HAP-1 (cell line): ENCODE results near the gene EIF2S1.
A peak's percentile ranks its signal among the peaks of the same experiment; 100 is the strongest.

Experiments
- DNase-seq, 2 experiments: peaks; one replicate each; pipeline ENCODE4 v3.0.0-alpha.2; 2016 to 2020; ENCODE audit warnings: low spot score in 2 of 2
- H3K27me3 ChIP-seq: fragments of 250-450 bp; sonication (Bioruptor Pico); 2 replicates; pipeline ENCODE4 v1.5.1; 2020; ENCODE audit warnings: low read depth, mild to moderate bottlenecking, moderate library complexity
- H3K36me3 ChIP-seq: fragments of 250-450 bp; sonication (Bioruptor Pico); replicated peaks from 2 replicates; pipeline ENCODE4 v1.5.1; 2020; ENCODE audit warnings: mild to moderate bottlenecking
- H3K4me1 ChIP-seq: fragments of 250-450 bp; sonication (Bioruptor Pico); 2 replicates; pipeline ENCODE4 v1.5.1; 2020; ENCODE audit warnings: mild to moderate bottlenecking
- H3K4me3 ChIP-seq: fragments of 250-450 bp; sonication (Bioruptor Pico); 2 replicates; pipeline ENCODE4 v1.5.1; 2020; ENCODE audit warnings: mild to moderate bottlenecking, moderate library complexity
- H3K9me3 ChIP-seq: fragments of 250-450 bp; sonication (Bioruptor Pico); 2 replicates; pipeline ENCODE4 v1.5.1; 2020; ENCODE audit warnings: mild to moderate bottlenecking, moderate library complexity
- in situ Hi-C: fragments of 300-500 bp; cut with MboI; formaldehyde crosslinking; loops from 3 replicates; pipeline ENCODE4 v1.14.3; 2020; ENCODE audit warnings: low sequenced_read_pairs, inconsistent platforms, mixed read lengths

EIF2S1 gene

DNA sequence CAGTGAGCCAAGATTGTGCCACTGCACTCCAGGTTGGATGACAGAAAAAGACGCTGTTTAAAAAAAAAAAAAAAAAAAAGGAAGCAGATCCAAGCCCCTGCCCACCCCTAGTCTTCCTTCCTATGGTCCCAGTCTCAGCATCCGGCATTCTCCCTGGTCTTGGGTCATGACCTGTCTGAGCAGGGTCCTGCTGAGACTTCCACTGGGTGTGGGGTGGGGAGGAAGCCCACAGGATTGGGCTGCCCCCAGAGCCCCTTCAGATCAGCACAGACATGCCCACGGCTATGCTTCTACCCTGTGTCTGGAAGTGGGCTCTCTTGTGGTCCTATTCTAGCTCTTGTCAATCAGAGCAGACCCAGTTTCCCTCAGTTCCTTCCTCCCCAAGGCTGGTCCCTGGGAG, 64.4 kb downstream of the EIF2S1 start:
- in situ Hi-C loops = loop anchor here (10.0 kb wide), 2 partner anchors 150 to 280 kb away; partner anchors contain the start of gene RDH12
- no peak overlapping the region for H3K4me3 ChIP-seq
- no peak for DNase-seq
- no peaks in the 10 kb centered on the region for H3K36me3 ChIP-seq
- H3K9me3 ChIP-seq = no peaks in the 10 kb centered on the region
- H3K27me3 ChIP-seq = no peaks in the 10 kb centered on the region; the same call in 1 of the 2 replicates
- no peaks in the 10 kb centered on the region; the same call in 1 of the 2 replicates for H3K4me1 ChIP-seq

GRCh38 chr14:67425608-67426007, 65.5 kb downstream of the EIF2S1 start:
- no peaks in the 10 kb centered on the region for H3K9me3 ChIP-seq
- H3K4me1 ChIP-seq = no peaks in the 10 kb centered on the region; the same call in 1 of the 2 replicates
- in situ Hi-C loops = loop anchor here (10.0 kb wide), 2 partner anchors 149 to 279 kb away; partner anchors contain the start of gene RDH12
- H3K36me3 ChIP-seq = no peaks in the 10 kb centered on the region
- H3K27me3 ChIP-seq = no peaks in the 10 kb centered on the region; the same call in 1 of the 2 replicates
- no peak overlapping the region for H3K4me3 ChIP-seq
- no peak for DNase-seq

GRCh38 chr14:67426161-67426560, 66.0 kb downstream of the EIF2S1 start:
- no peak for DNase-seq
- in situ Hi-C loops = loop anchor here (10.0 kb wide), 2 partner anchors 149 to 279 kb away; partner anchors contain the start of gene RDH12
- Histone ChIP-seq H3K4me1 (no peaks in the 10 kb centered on the region; the same call in 1 of the 2 replicates), H3K36me3 (no peaks in the 10 kb centered on the region), H3K9me3 (no peaks in the 10 kb centered on the region), H3K4me3 (no peak overlapping the region), H3K27me3 (no peaks in the 10 kb centered on the region; the same call in 1 of the 2 replicates)

GRCh38 chr14:67426983-67427606, 67.0 kb downstream of the EIF2S1 start:
- Histone ChIP-seq H3K27me3 (no peaks in the 10 kb centered on the region; the same call in 1 of the 2 replicates), H3K36me3 (no peaks in the 10 kb centered on the region), H3K9me3 (no peaks in the 10 kb centered on the region), H3K4me1 (no peaks in the 10 kb centered on the region; the same call in 1 of the 2 replicates), H3K4me3 (no peak overlapping the region)
- in situ Hi-C loops = loop anchor here (10.0 kb wide), 2 partner anchors 148 to 278 kb away; partner anchors contain the start of gene RDH12
- peak; percentile 81 to 84 for DNase-seq

- peaks cover 2% of the 10 kb centered on the region; the same call in 1 of the 2 replicates for H3K27me3 ChIP-seq
- H3K4me3 ChIP-seq = no peak overlapping the region
- H3K36me3 ChIP-seq = no peaks in the 10 kb centered on the region
- H3K9me3 ChIP-seq = no peaks in the 10 kb centered on the region
- no peaks in the 10 kb centered on the region; the same call in 1 of the 2 replicates for H3K4me1 ChIP-seq
- in situ Hi-C loops = loop anchor here (10.0 kb wide), 2 partner anchors 146 to 276 kb away; partner anchors contain the start of gene RDH12
- DNase-seq = no peak
Observed at GRCh38 chr14:67428501-67429031, 68.4 kb downstream of the EIF2S1 start.

DNA sequence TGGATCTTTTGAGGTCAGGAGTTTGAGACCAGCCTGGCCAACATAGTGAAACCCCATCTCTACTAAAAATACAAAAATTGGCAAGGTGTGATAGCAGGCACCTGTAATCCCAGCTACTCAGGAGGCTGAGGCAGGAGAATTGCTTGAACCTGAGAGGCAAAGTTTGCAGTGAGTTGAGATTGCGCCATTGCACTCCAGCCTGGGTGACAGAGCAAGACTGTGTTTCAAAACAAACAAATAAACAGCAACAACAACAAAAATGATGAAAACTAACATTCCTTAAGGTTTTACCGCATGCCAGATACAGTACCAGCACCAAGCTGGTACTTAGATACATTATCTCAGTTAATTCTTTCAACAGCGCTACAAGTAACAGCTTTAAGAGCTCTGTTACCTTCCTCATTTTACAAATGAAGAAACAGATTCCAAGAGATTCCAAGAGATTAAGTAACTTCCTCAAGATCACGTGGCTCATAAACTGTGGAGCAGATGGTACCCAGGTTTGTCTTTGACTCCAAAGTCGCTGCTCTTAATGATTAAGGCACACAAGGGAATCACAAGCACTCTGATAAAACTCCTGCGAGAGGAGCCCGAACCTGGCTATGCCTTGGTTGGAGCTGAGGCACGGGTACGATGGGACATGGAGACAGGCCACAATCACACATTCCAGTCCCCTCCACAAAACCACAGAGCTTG, 69.5 kb downstream of the EIF2S1 start:
- Histone ChIP-seq H3K9me3 (no peaks in the 10 kb centered on the region), H3K27me3 (peaks cover 9% of the 10 kb centered on the region), H3K4me1 (no peaks in the 10 kb centered on the region; the same call in 1 of the 2 replicates), H3K4me3 (no peak overlapping the region), H3K36me3 (no peaks in the 10 kb centered on the region)
- in situ Hi-C loops = loop anchor here (10.0 kb wide), 2 partner anchors 145 to 275 kb away; partner anchors contain the start of gene RDH12
- DNase-seq = no peak

GRCh38 chr14:67432050-67432564, 72.0 kb downstream of the EIF2S1 start:
- peaks cover 11% of the 10 kb centered on the region for H3K27me3 ChIP-seq
- no peaks in the 10 kb centered on the region for H3K9me3 ChIP-seq
- no peaks in the 10 kb centered on the region for H3K36me3 ChIP-seq
- DNase-seq = no peak
- no peak overlapping the region for H3K4me3 ChIP-seq
- in situ Hi-C loops = no loop called here
- no peaks in the 10 kb centered on the region for H3K4me1 ChIP-seq

GRCh38 chr14:67435603-67436002, 75.5 kb downstream of the EIF2S1 start:
- no peaks in the 10 kb centered on the region for H3K36me3 ChIP-seq
- H3K9me3 ChIP-seq = no peaks in the 10 kb centered on the region
- DNase-seq = no peak
- H3K27me3 ChIP-seq = peaks cover 11% of the 10 kb centered on the region
- in situ Hi-C loops = no loop called here
- no peak overlapping the region for H3K4me3 ChIP-seq
- no peaks in the 10 kb centered on the region for H3K4me1 ChIP-seq
